HG03439 (cell line): ENCODE measurements around the gene SRP72.

Source experiments
- ATAC-seq: cut with Tn5 transposase; IDR thresholded peaks from one replicate; pipeline ENCODE4 v1.9.1; 2021; ENCODE audit warnings: mild to moderate bottlenecking, moderate library complexity; ENCODE audit not compliant: unreplicated experiment

The SRP72 gene

GRCh38 chr4:56540826-56541225 is 73.4 kb downstream of the SRP72 start:
- no peak for ATAC-seq

DNA sequence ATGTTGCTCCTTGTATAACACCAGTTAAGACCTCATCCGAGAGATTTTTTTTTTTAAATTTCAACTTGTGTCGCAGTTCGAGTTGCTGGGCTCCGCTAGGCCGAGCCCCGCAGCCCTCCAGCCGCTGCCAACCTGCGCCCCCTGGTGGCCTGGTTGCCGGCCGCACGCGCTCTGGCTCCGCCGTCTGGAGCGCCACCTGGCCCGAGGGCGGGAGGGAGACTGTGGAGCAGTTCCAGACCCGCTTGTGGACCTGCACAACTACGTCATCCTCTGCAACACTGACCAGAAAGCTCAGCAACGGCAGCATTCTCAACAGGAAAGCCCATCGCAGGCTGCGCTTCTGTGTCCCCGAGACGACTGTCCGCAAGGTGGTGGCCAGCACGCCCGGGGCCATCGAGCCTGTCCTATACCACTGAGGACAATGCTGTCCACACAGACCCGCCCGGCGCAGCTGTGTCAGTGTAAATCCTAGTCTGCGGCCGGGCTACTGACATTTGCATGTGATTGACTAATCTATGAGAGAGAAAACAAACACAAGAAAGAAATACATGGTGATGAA is 77.2 kb downstream of the SRP72 start:
- ATAC-seq, result peak; percentile 95

GRCh38 chr4:56550642-56551041 is 83.2 kb downstream of the SRP72 start:
- ATAC-seq, result no peak

- ATAC-seq, result no peak
These were observed 84.1 kb downstream of the SRP72 start for GRCh38 chr4:56551516-56551915.

- ATAC-seq, result no peak
These were observed 84.9 kb downstream of the SRP72 start for GRCh38 chr4:56552273-56552672.
